GM21619 (cell line): ENCODE data around the gene SORCS2.
"Not testable (repeated sequence)": the region's sequence is repeated elsewhere in the genome, so short reads cannot be mapped to it uniquely, and the experiment has no call there.

Experiments
- ATAC-seq: cut with Tn5 transposase; IDR thresholded peaks from one replicate; pipeline ENCODE4 v1.9.1; 2021; ENCODE audit not compliant: unreplicated experiment

Gene SORCS2

GRCh38 chr4:7559741-7560395 lies 367.5 kb downstream of the SORCS2 start:
- no peak for ATAC-seq

- no peak for ATAC-seq
Measured at GRCh38 chr4:7561557-7561956, 369.2 kb downstream of the SORCS2 start.

- ATAC-seq = no peak
Measured at GRCh38 chr4:7564242-7564641, 371.9 kb downstream of the SORCS2 start.

GRCh38 chr4:7565483-7565882 lies 373.1 kb downstream of the SORCS2 start:
- ATAC-seq = no peak

GRCh38 chr4:7569810-7570783 lies 377.8 kb downstream of the SORCS2 start:
- no peak for ATAC-seq

- no peak for ATAC-seq
Measured at GRCh38 chr4:7571001-7571400, 378.7 kb downstream of the SORCS2 start.

GRCh38 chr4:7571701-7572100 lies 379.4 kb downstream of the SORCS2 start:
- no peak for ATAC-seq

- ATAC-seq = no peak
Measured at GRCh38 chr4:7572894-7573293, 380.6 kb downstream of the SORCS2 start.

- no peak for ATAC-seq
Measured at GRCh38 chr4:7573576-7574091, 381.3 kb downstream of the SORCS2 start.

GRCh38 chr4:7574287-7575014 lies 382.1 kb downstream of the SORCS2 start:
- ATAC-seq = no peak

- no peak for ATAC-seq
Measured at GRCh38 chr4:7575426-7575825, 383.1 kb downstream of the SORCS2 start.

- not testable (repeated sequence) for ATAC-seq
Measured at GRCh38 chr4:7577361-7578039, 385.2 kb downstream of the SORCS2 start.

GRCh38 chr4:7581477-7581876 lies 389.1 kb downstream of the SORCS2 start:
- no peak for ATAC-seq

GRCh38 chr4:7582313-7583097 lies 390.2 kb downstream of the SORCS2 start:
- no peak for ATAC-seq

GRCh38 chr4:7584098-7584497 lies 391.8 kb downstream of the SORCS2 start:
- no peak for ATAC-seq

GRCh38 chr4:7584606-7585159 lies 392.3 kb downstream of the SORCS2 start:
- no peak for ATAC-seq

GRCh38 chr4:7585768-7586167 lies 393.4 kb downstream of the SORCS2 start:
- ATAC-seq = no peak

GRCh38 chr4:7587433-7588405 lies 395.4 kb downstream of the SORCS2 start:
- ATAC-seq = no peak
